GM10266 (cell line): ENCODE results near the gene TMEM117.

Experiments
- DNase-seq: peaks from one replicate; pipeline ENCODE4 v3.0.0; 2012; ENCODE audit errors: extremely low spot score
- TF ChIP-seq, protein P1 (sequence below): IDR thresholded peaks from 2 replicates; pipeline ENCODE4 v1.5.1; 2012; ENCODE audit warnings: mild to moderate bottlenecking, low read depth; ENCODE audit not compliant: control insufficient read depth, insufficient read depth; ENCODE audit errors: missing control alignments

TMEM117 gene

GRCh38 chr12:44422559-44422958, 586.7 kb downstream of the TMEM117 start:
- no peak for DNase-seq
- TF ChIP-seq, protein P1, sequence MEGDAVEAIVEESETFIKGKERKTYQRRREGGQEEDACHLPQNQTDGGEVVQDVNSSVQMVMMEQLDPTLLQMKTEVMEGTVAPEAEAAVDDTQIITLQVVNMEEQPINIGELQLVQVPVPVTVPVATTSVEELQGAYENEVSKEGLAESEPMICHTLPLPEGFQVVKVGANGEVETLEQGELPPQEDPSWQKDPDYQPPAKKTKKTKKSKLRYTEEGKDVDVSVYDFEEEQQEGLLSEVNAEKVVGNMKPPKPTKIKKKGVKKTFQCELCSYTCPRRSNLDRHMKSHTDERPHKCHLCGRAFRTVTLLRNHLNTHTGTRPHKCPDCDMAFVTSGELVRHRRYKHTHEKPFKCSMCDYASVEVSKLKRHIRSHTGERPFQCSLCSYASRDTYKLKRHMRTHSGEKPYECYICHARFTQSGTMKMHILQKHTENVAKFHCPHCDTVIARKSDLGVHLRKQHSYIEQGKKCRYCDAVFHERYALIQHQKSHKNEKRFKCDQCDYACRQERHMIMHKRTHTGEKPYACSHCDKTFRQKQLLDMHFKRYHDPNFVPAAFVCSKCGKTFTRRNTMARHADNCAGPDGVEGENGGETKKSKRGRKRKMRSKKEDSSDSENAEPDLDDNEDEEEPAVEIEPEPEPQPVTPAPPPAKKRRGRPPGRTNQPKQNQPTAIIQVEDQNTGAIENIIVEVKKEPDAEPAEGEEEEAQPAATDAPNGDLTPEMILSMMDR, result no peak

GRCh38 chr12:44428825-44429224, 592.9 kb downstream of the TMEM117 start:
- TF ChIP-seq, protein P1, result no peak
- DNase-seq, result no peak

DNA sequence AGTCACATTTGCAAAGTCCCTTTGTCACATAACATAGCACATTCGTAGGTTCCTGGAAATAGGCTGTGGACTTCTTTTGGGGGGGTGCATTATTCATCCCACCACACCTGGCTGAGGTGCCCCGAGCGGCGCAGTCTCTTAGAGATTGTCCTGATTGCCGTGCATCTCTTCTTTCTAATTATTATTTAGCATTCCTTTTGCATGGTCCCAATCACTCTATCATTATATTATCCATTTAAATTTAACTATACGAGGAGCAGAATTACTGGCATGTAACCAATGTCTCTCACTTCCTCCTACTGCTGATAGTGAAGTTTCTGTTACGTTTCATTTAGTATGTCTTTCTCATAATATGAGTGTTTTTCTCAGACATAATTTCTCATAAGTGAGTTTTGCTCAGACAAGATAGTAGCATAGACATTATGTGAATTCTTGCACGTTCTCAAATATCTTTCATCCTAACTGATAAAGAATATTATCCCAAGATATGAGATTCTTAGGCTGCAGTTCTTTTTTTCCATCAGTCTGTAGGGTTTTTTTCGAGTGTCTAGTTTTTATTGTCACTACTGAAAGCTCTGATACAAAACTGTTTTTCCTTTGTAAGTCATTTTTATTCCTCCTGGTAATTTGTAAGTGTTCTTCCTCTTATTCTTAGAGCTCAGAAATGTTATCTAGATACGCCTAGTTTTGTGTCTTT, 595.9 kb downstream of the TMEM117 start:
- DNase-seq, result peak; percentile 37
- TF ChIP-seq, protein P1, result no peak

DNA sequence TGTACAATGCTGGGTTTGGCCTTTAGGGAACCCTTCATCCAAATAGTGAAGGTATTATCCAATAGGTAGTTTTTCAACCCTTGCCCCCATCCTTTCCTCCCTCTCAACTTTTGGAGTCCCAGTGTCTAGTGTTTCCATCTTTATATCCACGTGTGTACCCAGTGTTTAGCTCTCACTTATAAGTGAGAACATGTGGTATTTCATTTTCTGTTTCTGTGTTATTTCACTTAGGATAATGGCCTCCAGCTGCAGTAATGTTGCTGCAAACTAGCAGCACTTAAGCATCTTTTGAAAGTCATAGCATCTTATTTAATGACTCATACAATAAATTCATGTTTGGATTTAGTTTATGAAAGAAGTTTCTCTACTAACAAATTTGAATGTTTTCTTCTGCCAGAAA, 597.8 kb downstream of the TMEM117 start:
- TF ChIP-seq, protein P1, result no peak
- DNase-seq, result no peak

DNA sequence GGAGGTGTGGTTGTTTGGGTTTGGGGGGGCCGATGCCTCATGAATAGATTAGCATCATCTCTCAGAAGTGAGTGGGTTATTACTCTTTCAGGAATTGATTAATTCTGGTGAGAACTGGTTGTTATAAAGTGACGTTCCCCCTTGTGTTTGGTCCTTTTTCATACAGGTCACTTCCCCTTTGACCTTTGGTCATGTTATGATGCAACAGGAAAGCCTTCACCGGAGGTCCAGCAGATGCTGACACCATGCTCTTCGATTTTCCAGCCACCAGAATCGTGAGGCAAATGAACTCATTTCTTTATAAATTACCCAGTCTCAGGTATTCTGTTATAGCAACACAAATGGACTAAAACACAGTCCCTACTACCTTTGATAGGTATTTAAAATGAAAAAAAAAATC, 600.9 kb downstream of the TMEM117 start:
- TF ChIP-seq, protein P1, result no peak
- DNase-seq, result no peak
